Endodermal cell (in vitro differentiated cells): ENCODE data around the gene GNG13. TPM values are rescaled to one million over a fixed set of nuclear protein-coding genes. Genes with fewer than 3 reads are reported as not detected.
A peak's percentile ranks its signal among the peaks of the same experiment; 100 is the strongest.

Source experiments
- DNase-seq: peaks from one replicate; pipeline ENCODE4 v3.0.0-alpha.2; 2017
- H3K27ac ChIP-seq: 2 replicates; pipeline ENCODE4 v1.5.1; 2013; ENCODE audit warnings: mild to moderate bottlenecking, low read depth, low read length, moderate library complexity
- H3K27me3 ChIP-seq: 2 replicates; pipeline ENCODE4 v1.6.1; 2013; ENCODE audit warnings: mild to moderate bottlenecking, low read length, moderate library complexity; ENCODE audit not compliant: insufficient read depth, control insufficient read depth, poor library complexity, severe bottlenecking
- H3K36me3 ChIP-seq: 2 replicates; pipeline ENCODE4 v1.7.0; 2013; ENCODE audit warnings: mild to moderate bottlenecking, low read length, moderate library complexity; ENCODE audit not compliant: control insufficient read depth, insufficient read depth
- H3K4me1 ChIP-seq: one replicate; pipeline ENCODE4 v1.7.0; 2013; ENCODE audit warnings: low read length; ENCODE audit not compliant: control insufficient read depth, insufficient read depth
- H3K4me3 ChIP-seq: 2 replicates; pipeline ENCODE4 v1.5.1; 2013; ENCODE audit warnings: mild to moderate bottlenecking, low read length, moderate library complexity
- H3K9ac ChIP-seq: 2 replicates; pipeline ENCODE4 v1.6.1; 2013; ENCODE audit warnings: mild to moderate bottlenecking, low read length, moderate library complexity; ENCODE audit not compliant: poor library complexity, severe bottlenecking; ENCODE audit errors: extremely low read depth
- H3K9me3 ChIP-seq: 2 replicates; pipeline ENCODE4 v1.6.1; 2013; ENCODE audit warnings: mild to moderate bottlenecking, low read length, moderate library complexity; ENCODE audit not compliant: control insufficient read depth
- H3K27ac Mint-ChIP-seq: 2 replicates; pipeline ENCODE4 v1.8.0; 2020; ENCODE audit warnings: mixed read lengths
- H3K27me3 Mint-ChIP-seq: 2 replicates; pipeline ENCODE4 v1.8.0; 2021; ENCODE audit warnings: mild to moderate bottlenecking, mixed read lengths; ENCODE audit not compliant: insufficient read depth
- H3K36me3 Mint-ChIP-seq: 2 replicates; pipeline ENCODE4 v1.8.0; 2020; ENCODE audit warnings: low read depth, mixed read lengths
- H3K4me1 Mint-ChIP-seq: 2 replicates; pipeline ENCODE4 v1.8.0; 2020; ENCODE audit warnings: mixed read lengths
- H3K4me3 Mint-ChIP-seq: 2 replicates; pipeline ENCODE4 v1.8.0; 2020; ENCODE audit warnings: mild to moderate bottlenecking, moderate library complexity, mixed read lengths
- H3K9me3 Mint-ChIP-seq: 2 replicates; pipeline ENCODE4 v1.8.0; 2020; ENCODE audit warnings: mild to moderate bottlenecking, mixed read lengths
- WGBS, 2 experiments: methylation state at CpG; one replicate each; pipeline versions ENCODE4 v1.1.5 to v1.1.7; 2013; ENCODE audit warnings: missing lambda C conversion rate in 2 of 2, mixed read lengths in 1 of 2; ENCODE audit not compliant: insufficient coverage in 1 of 2, insufficient read length in 1 of 2; 5-methylcytosine and 5-hydroxymethylcytosine counted together
- total RNA-seq, 2 donors: library from RNA; stranded (reverse); fragmentation: NEBNext Ultra II Directional in 1 of 2; extraction: Animal tissue kit (Norgen Biotek cat#: 25700) in 1 of 2; gene quantifications; 2 replicates in 1 of 2; 3 replicates in 1 of 2; pipeline ENCODE4 v1.2.1, GENCODE V29; 2021
- TF ChIP-seq, protein P1 (sequence below): fragments of 200-600 bp; sonication (generic); conservative IDR thresholded peaks from 2 replicates; pipeline ENCODE4 v1.5.0; 2021; ENCODE audit warnings: antibody characterized with exemption, mild to moderate bottlenecking

GNG13 gene
- total RNA-seq, 2 donors from 2014 or later, result not detected

DNA sequence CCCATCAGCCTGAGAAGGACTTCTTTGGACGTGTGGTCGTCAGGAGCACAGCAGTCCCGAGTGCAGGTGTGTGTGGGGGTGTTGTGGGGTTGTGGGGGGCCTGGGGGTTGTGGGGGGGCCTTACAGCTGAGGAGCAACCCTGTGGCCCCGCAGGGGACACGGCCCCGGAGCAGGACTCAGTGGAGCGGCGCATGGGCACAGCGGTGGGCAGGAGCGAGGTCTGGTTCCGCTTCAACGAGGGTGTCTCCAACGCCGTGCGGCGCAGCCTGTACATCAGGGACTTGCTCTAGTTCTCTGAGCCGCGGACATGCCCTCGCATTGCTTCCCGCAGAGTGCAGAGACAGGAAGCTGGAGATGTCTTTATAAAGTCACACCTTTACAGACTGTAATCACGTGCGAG, 2.8 kb downstream of the GNG13 start:
- Histone ChIP-seq H3K9me3 (no peaks in the 10 kb centered on the region), H3K27me3 (peaks cover 18% of the 10 kb centered on the region), H3K4me1 (no peaks in the 10 kb centered on the region), H3K36me3 (peaks cover 16% of the 10 kb centered on the region), H3K4me3 (no peak overlapping the region), H3K27ac (no peak overlapping the region), H3K9ac (no peak overlapping the region)
- Mint-ChIP-seq H3K36me3 (peaks cover 22% of the 10 kb centered on the region), H3K4me3 (no peak overlapping the region), H3K9me3 (no peaks in the 10 kb centered on the region), H3K27me3 (peaks cover 19% of the 10 kb centered on the region), H3K4me1 (no peaks in the 10 kb centered on the region), H3K27ac (no peak overlapping the region)
- 97 to 99% methylated on average over 19 to 20 of the region's 22 CpGs for WGBS, 2 experiments
- TF ChIP-seq, protein P1, sequence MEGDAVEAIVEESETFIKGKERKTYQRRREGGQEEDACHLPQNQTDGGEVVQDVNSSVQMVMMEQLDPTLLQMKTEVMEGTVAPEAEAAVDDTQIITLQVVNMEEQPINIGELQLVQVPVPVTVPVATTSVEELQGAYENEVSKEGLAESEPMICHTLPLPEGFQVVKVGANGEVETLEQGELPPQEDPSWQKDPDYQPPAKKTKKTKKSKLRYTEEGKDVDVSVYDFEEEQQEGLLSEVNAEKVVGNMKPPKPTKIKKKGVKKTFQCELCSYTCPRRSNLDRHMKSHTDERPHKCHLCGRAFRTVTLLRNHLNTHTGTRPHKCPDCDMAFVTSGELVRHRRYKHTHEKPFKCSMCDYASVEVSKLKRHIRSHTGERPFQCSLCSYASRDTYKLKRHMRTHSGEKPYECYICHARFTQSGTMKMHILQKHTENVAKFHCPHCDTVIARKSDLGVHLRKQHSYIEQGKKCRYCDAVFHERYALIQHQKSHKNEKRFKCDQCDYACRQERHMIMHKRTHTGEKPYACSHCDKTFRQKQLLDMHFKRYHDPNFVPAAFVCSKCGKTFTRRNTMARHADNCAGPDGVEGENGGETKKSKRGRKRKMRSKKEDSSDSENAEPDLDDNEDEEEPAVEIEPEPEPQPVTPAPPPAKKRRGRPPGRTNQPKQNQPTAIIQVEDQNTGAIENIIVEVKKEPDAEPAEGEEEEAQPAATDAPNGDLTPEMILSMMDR, result no peak
- no peak for DNase-seq

DNA sequence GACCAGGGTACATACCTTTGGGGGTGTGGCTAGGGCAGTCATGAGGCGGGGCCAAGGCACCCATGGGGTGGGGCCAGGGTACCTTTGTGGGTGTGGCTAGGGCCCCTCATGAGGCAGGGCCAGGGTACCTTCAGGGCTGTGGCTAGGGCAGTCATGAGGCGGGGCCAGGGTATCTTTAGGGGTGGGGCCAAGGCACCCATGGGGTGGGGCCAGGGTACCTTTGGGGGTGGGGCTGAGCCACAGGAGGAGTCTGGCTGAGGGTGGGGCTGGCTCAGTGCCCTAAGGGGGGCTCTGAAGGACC, 3.5 kb downstream of the GNG13 start:
- no peaks in the 10 kb centered on the region for H3K4me1 Mint-ChIP-seq
- peaks cover 16% of the 10 kb centered on the region for H3K36me3 ChIP-seq
- no peak overlapping the region for H3K4me3 Mint-ChIP-seq
- no peak overlapping the region for H3K4me3 ChIP-seq
- TF ChIP-seq, protein P1, result no peak
- peak; percentile 87 for DNase-seq
- 98 to 100% methylated on average over 2 of the region's 2 CpGs for WGBS, 2 experiments
- H3K27me3 Mint-ChIP-seq, result peaks cover 13% of the 10 kb centered on the region
- peaks cover 22% of the 10 kb centered on the region for H3K36me3 Mint-ChIP-seq
- no peaks in the 10 kb centered on the region for H3K9me3 ChIP-seq
- no peak overlapping the region for H3K27ac Mint-ChIP-seq
- no peaks in the 10 kb centered on the region for H3K9me3 Mint-ChIP-seq
- no peak overlapping the region for H3K9ac ChIP-seq
- H3K27me3 ChIP-seq, result peaks cover 18% of the 10 kb centered on the region
- H3K27ac ChIP-seq, result no peak overlapping the region
- no peaks in the 10 kb centered on the region for H3K4me1 ChIP-seq

DNA sequence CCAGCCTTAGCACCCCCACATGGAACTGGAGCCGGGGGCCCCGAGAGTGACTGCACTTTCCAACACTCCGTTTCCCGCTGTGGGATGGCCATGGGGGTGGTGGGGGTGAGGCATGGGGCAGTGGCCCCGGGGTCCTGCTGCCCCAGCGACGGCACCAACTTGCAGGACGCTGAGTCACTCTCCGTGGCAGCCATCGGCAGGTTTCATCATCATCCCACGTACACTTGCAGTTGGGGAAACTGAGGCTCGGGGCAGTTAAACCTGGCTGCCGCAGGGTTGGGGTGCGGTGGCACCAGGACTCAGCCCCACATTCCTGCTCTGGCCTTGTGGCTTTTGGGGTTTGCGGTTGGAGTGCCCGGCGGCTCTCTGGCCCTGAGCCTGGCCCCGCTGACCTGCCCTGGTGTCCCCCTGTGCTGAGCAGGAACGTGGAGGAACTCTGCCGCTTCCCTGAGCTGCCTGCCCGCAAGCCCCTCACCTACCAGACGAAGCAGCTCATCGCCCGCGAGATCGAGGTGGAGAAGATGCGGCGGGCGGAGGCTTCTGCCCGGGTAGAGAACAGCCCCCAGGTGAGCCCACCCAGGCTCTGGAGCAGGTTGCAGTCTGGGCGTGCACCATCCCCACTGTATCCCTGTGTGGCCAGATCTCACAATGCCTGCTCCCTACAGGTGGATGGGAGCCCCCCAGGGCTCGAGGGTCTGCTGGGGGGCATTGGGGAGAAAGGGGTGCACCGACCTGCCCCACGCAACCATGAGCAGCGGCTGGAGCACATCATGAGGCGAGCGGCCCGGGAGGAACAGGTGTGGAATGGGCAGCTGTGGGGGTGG, 4.0 kb downstream of the GNG13 start:
- peaks cover 8% of the 10 kb centered on the region for H3K27me3 Mint-ChIP-seq
- H3K4me3 Mint-ChIP-seq, result no peak overlapping the region
- no peaks in the 10 kb centered on the region for H3K9me3 ChIP-seq
- no peak overlapping the region for H3K27ac Mint-ChIP-seq
- TF ChIP-seq, protein P1, result no peak
- peaks cover 27% of the 10 kb centered on the region for H3K36me3 Mint-ChIP-seq
- H3K4me3 ChIP-seq, result no peak overlapping the region
- no peaks in the 10 kb centered on the region for H3K4me1 ChIP-seq
- 94 to 97% methylated on average over 27 to 38 of the region's 38 CpGs for WGBS, 2 experiments
- H3K27ac ChIP-seq, result no peak overlapping the region
- H3K4me1 Mint-ChIP-seq, result no peaks in the 10 kb centered on the region
- DNase-seq, result no peak
- peaks cover 13% of the 10 kb centered on the region for H3K27me3 ChIP-seq
- H3K9ac ChIP-seq, result no peak overlapping the region
- no peaks in the 10 kb centered on the region for H3K9me3 Mint-ChIP-seq
- peaks cover 20% of the 10 kb centered on the region for H3K36me3 ChIP-seq
